GM19468 (cell line): ENCODE results near the gene AUH.

Source experiments
- ATAC-seq: cut with Tn5 transposase; IDR thresholded peaks from one replicate; pipeline ENCODE4 v1.9.1; 2021; ENCODE audit warnings: mild to moderate bottlenecking, moderate library complexity, moderate number of reproducible peaks; ENCODE audit not compliant: unreplicated experiment; ENCODE audit errors: extremely low read depth

AUH gene

DNA sequence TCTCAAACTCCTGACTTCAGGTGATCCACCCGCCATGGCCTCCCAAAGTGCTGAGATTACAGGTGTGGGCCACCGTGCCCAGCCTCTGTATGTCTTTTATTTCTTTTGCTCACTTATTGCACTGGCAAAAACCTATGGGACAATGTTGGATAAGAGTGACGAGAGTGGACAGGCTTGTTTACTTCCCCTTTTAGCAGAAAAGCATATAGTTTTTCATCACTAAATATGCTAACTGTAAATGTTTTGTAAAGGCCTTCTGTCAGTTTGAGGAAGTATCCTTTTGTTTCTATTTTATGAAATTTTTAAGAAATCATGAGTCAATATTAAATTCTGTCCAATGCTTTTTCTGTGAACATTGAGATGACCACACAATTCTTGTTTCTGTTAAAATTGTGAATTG lies 103.3 kb downstream of the AUH start:
- no peak for ATAC-seq

DNA sequence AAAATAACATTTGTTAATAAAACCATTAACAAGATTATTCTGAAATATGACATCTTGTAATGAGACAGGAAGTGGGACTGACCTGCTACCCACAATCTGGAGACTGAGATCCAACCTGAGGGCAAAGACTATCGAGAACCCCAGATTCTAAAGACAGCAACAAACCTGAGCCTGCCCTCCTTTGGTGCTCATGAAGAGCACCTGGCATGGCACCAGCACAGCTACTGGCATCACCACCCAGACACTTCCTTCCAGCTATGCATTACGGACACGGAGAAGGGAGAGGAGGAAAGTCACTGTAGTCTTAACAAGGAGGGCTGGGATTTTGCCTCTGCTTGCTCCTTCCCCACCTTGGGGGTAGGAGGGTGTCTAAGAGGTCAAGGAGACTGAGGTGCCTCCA lies 105.5 kb downstream of the AUH start:
- ATAC-seq = no peak

DNA sequence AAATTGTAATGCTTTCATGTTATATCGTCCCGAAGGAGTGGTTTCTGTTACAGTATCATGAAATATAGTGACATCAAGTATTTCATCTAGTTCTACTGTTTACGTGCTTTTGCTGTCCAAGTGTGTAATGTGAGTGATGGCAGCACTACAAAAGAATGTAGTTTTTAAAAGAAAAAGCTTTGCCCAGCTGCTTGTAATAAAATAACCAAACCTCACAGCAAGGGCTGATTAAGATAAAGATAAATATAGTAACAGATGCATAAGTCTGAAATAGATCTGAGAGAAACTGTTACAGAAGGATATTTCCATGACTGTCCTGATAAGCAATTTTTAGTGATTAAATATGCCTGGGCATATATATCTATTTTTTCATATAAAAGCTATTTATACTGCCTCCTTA lies 106.4 kb downstream of the AUH start:
- ATAC-seq = no peak

DNA sequence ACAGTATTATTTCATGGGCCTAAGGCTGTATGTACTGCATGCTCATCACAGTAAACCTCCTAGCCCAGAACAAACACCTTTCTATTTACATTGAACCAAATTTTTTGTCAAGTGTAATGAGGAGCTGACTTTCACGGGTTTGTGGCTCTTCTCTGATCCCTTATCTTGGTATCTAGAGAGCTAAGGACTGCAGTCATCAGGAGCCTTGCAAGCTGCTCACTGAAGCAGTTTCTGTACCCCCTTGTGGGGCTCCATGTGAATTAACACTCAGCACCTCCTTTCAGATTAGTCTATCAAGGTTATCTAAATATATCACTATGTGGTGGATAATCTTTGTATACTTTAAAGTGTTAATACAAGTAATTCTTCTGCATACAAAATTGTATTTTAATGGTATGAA lies 108.2 kb downstream of the AUH start:
- ATAC-seq = no peak

DNA sequence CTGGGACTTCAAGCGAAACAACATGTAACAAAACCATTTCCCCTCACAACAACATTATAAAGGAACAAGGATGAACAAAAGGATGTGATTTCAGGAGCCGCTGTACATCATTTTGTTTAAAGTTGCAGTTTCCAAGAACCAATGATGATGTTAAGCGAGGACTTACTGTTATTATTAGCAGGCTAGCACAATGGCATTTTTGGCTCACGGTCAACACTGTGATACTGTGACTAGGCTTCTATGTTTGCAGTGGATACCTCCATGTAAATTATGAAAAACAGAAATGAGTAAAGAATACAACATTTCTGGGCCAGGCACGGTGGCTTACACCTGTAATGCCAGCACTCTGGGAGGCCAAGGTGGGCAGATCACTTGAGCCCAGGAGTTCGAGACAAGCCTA lies 113.0 kb downstream of the AUH start:
- no peak for ATAC-seq

DNA sequence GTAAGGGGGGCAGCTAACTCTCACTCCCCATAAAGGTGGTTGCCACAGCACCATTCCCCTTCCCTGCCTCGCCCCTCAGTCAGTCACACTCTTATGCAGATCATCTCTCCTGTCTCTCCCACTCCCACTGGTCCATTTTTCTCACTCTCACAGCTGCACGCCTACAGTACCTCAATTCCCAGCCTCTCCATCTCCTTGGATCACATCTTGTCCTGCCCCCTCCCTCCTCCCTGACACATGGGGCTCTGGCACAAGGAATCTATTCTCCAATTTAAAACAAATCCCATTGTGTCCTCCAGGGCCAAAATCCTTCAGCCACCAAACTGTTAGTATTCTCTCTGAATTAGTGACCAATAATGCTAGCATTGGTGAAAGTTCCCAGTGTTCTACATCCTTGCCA lies 114.4 kb downstream of the AUH start:
- no peak for ATAC-seq

DNA sequence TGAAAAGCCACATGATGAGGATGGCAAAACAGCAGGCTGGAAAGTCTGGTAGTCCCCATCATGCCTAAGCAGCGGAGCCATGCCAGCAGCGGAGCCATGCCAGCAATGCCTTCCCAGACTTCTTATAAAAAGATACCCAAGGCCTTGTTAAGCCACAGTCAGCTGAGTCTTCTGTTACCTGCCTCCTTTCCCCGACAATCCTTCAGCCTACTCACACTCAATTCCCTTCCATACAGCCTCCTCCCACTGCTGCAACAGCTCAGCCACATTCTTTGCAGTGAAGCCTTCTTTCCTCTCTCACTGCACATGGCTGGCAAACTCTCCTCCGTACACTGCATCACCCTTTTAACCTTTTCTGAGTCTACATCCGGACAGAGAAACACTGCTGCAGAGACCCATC lies 114.9 kb downstream of the AUH start:
- ATAC-seq = no peak

DNA sequence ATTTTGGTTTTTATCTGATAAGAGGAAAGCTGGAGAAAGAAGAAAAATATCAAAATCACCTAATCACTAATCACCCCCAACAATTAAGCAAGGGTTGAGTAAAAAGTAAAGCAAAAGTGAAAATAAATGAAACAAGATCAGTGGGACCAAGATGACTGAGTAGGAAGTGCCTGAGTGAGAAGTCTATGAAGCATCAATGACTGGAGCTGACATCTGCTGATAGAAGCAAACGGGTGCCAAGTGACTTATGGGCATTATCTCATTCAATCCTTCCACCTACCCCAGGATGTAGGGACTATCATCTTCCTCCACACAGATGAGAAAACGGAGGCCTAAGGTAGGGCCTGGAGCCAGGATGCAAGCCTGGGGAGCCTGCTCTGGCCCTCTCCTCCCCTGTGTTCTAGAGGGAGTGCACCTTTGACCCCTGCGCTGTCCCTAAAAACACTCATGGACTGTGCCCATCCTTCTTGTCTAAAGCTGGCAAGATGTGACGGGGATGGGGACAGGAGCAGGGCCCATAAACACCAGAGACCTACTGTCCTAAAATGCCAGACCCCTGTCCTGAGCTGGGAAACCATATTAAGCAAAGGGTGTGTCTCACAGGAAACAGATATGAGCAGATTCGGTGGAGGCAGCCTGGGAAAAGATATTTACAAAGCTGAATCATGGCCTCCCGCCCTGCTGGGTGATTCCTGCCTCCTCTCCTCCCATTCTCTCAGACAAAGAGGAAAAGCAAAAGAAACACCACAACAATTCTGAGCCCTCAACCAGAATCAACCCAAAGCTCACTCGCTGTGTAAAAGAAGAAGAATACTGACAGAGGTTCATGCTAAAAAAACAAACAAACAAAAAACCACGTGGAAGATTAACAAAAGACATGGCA lies 116.0 kb downstream of the AUH start:
- no peak for ATAC-seq

DNA sequence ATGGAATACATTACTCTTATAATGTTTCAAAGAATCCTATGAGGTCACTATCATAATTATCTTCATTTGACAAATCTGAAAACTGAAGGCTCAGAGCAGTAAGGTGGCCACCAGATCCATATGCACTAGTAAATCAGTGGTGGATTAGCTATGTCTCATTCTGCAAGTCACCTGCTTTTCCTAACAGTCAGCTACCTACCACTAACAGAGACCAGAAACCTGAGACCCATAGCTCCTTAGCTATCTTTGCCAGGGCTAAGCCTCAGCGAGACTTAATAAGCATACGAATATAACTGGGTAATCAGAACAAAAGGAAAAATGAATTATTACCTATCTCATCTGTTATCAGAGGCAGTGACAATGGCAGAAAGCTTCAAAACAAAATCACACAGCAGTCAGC lies 118.7 kb downstream of the AUH start:
- ATAC-seq = no peak

DNA sequence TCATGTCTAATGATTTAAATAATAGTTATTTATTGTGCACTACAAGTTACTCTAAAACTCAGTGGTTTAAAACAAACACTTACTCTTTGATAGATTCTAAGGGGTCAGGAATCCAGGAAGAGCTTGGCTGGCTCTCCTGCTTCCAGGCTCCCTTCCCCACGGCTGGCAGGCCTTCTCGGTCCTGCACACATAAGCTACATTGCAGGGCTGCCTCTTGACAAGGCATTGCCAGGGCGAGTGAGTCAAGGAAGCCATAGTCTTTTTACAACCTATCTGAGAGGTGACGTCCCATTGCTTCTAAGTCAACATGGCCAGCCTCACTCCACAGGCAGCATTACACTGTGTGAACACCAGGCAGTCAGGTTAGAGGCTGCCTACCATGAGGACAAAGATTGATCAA lies 119.8 kb downstream of the AUH start:
- ATAC-seq = no peak

DNA sequence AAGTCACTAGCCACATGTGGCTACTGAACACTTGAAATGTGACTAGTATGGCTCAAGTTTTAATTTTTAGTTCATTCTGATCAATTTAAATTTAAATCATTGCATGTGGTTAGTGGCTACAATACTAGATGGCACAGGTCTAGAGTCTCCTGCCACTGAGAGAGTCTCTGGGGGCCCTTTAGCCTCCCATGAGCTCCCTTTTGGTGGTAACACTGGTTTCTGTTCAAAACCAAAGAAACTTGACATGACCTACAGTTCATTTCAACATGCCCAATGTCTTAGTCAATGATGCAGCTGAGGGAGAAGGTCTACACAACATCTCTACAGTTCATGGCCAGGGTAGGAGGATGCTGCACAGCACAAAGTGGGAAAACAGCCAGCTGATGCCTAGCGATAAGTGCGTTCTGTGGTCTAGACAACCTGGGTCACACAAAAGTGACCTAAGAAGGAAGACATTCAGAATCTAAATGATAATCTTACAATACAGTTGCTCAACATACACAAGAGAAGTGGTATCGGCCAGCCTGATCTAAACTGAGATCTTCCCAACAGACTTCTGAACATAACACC lies 121.0 kb downstream of the AUH start:
- ATAC-seq = no peak

DNA sequence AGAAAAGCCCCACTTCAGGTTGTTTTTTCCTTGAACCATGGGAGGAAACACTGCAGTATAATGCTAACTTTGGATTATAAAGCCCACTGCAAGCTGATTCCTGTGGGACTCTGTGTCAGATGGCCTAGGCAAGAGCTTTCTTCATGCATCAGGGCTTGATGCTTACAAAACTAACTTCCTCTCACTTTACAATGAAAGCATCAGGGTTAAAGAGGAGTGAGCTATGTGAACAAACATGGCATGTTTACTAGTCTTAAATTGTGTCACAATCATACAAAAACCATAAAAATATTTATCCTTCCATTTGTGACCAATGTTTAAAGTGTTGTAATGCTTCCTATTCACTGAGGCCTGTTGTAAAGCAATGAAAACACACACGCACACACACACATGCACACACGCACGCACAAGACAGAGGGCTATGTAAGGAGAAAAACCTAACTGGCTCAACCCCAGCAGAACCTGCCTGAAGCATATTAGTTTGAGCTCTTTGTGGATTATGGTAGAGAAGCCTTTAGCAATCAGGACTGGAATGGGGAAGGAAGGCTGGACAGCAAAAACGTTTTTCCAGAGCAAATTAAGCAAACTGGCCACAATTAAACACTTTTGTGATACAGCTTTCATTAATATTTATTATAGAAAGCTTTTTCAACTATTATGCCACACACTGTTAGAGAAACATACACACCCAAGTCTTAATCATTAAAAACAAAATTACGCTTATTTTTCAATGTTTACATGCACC lies 122.2 kb downstream of the AUH start:
- no peak for ATAC-seq

DNA sequence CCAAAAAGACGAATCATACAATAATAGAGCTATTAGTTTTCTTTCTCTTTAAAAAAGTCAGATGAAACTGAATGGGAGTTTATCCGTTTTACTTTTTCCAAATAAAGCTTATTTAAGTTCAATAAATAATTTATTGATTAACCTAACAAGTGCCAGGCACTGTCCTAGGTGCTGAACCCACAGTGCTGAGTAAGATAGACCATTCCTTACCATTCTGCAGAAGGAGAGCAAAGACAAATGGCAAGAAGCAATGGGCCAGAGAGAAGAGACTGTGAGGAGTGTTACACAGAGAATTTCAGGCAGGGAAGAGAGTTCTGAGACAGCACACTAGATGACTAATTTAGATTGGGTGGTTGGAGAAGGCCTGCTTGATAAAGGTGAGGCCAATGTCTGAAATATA lies 127.2 kb downstream of the AUH start:
- no peak for ATAC-seq

DNA sequence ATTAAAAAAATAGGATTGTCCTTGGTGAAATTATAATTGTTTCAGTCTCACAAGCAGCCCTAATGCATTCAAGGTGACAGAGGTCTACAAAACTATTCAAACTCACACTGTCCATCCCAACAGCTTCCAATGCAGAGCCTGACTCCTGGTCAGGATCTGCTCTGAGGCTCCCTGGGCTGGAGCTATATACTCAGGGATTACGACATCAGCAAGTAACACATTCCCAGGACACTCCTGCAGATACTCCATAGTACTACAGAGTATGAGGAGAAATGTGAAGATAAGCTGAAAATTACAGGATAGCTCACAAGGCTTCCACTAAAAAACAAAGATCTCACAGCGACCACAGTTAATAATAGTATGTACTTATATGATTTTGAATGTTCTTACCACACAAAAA lies 130.1 kb downstream of the AUH start:
- ATAC-seq = no peak

DNA sequence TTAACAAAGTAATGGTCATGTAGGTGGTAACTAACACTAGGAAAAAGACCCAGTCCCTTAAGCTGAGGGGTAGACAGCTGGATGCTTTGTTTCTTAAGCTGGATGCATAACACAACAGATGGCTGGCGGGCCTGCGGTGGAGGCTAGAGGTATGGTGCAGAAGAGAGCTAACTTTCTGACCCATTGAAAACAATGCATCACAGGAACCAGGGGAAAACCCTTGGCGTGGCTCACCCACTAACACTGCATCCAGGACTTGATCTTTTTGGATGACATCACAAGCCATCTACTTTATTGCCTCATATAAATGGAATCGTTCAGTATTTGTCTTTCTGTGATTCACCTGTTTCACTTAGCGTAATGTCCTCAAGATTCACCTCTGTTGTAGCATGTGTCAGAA lies 138.7 kb downstream of the AUH start:
- ATAC-seq = no peak

DNA sequence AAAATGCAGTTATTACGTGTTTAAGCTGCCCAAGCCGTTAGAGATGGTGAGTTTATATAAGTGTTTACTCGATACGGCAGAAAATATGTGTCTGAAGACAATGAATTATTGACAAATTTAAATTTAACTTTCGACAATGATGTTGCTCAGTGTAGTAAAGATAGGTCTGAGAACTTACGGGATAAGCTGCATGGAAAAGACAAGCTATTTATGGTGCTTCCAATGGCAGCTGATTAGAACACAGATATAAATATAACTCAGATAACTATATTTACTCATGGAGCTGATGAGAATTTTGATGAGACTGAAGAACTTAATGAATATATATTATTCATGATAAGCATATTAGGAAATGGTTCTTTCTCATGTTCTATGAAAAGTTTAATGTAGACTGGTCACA lies 139.3 kb downstream of the AUH start:
- ATAC-seq = no peak

DNA sequence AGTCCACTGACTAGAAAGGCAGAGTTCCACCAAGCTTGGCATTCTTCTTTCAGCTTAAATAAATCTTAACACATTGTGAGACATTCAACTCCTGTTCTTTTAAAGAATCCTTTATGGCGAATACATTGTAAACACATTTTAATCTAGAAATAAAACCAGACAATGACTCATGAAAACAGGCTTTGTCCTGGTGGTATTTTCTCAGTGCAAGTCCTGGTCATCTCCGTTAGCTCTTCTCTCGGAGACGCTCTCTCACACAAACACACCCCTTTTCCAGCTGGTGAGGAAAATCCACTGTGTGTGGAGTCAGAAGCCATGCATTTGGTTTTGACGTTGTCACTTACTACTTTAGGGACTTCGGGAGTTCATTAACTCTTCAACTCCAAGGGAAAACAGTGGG lies 140.4 kb downstream of the AUH start:
- ATAC-seq = no peak

DNA sequence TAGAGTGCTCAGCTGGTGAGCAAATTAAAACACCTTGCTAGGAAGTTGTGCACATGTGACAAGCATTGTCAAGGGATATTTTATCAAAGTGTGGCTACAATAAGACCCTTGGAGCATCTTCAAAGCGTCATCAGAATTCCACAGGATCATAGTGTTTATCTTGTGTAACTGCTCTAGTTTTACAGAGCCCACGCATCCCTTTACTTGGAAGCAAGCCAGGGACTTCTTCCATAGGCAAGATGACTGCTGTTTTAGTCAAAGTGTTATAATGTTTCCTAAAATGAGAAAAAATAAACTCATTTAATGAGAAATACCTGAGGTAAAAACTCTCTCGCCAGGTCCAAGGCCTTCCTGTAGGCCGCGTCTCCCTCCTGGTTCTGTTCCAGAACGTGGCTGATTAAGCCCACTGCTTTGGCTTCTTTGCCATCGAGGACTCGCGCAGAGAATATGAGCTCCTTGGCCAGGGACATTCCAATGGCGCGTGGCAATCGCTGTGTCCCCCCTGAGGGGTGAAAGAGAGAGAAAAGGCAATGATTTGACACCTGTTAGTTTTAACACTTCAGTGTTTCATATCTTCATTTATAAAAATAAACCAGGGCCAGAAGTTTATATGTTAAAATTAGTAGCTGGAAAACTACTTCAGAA lies 141.1 kb downstream of the AUH start:
- ATAC-seq = no peak

DNA sequence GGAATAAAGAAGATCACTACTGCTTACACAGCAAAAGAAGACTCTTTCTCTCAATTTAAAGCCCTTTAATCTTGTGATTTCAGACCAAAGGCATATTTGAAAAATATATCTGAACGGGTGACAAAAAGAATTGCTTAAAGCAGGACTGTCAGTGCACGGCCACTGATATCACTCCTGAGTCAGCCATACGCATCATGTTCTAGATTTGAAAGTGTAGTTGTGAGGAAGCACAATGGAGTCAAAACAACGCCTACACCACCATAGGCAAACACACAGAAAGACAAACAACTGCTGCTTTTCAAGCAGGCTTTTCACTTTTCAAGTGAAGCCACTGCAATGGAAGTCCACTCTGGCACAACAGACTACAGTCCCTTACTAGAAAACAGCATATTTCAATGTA lies 141.7 kb downstream of the AUH start:
- ATAC-seq = no peak

DNA sequence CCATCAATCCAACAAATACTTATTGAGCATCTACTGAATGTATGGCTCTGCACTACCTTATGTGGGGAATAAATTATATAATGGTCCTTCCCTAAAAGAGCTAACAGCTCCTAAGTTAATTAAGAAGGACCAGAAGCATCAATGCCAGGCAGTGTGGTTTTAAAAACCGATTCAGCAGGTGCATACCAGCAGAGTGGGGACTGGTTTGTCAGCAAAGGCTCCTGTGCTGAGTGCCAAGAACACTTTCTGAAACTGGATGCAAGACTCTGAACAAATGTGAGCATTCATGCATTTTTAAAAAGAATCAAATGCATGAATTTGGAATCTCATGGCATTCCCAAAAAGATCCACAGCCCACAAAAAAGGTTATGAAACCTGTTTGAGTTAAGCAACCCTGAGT lies 142.2 kb downstream of the AUH start:
- no peak for ATAC-seq

DNA sequence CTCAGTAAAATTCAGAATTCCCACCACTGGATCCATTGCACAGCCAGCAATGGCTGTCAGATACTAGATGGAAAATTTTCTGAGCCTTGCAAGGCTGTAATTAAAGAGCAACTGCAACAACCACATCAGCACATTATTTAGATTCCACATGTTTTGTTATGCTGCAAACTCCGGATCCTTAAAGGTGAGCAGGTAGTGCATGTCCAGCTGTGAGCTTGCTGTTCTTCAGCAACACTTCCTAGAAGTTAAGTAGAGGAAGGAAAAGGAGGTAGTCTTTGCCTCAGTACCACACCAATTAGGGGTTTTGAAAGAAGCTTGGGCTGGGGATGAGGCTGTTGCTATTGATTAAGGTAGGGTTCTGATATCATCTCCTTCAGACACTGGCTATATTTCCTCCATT lies 144.3 kb downstream of the AUH start:
- no peak for ATAC-seq
